Thyroid gland (tissue), 4 donors: ENCODE results near the gene PTPRG. TPM values are rescaled to one million over a fixed set of nuclear protein-coding genes. Genes with fewer than 3 reads are reported as not detected.

Experiments
- DNase-seq, 2 donors: peaks; one replicate each; pipeline ENCODE4 v3.0.0-alpha.2; 2019
- H3K27ac ChIP-seq, 3 donors: fragments of 200-600 bp; sonication (generic); 1 replicate in 2 of 3; 2 replicates in 1 of 3; pipeline ENCODE4 v1.5.1; 2016 to 2019; ENCODE audit warnings: mild to moderate bottlenecking in 1 of 3, moderate library complexity in 1 of 3
- H3K27me3 ChIP-seq: fragments of 200-600 bp; sonication (generic); one replicate; pipeline ENCODE4 v1.5.1; 2019
- H3K36me3 ChIP-seq, 2 donors: fragments of 200-600 bp; sonication (generic); one replicate each; pipeline ENCODE4 v1.5.1; 2016 to 2019
- H3K4me1 ChIP-seq, 2 donors: fragments of 200-600 bp; sonication (generic); one replicate each; pipeline ENCODE4 v1.5.1; 2017 to 2019
- H3K4me3 ChIP-seq, 3 donors: fragments of 200-600 bp; sonication (generic); replicated peaks in 1 of 3; 1 replicate in 2 of 3; 2 replicates in 1 of 3; pipeline ENCODE4 v1.5.1; 2016; ENCODE audit warnings: mild to moderate bottlenecking in 1 of 3
- H3K9me3 ChIP-seq: fragments of 200-600 bp; sonication (generic); one replicate; pipeline ENCODE4 v1.5.1; 2017
- POLR2A ChIP-seq, 2 donors: fragments of 450-650 bp; IDR thresholded peaks; one replicate each; pipeline ENCODE4 v1.6.1; 2017; ENCODE audit warnings: antibody characterized with exemption in 2 of 2, mild to moderate bottlenecking in 2 of 2, moderate library complexity in 1 of 2
- WGBS, 2 donors: methylation state at CpG; one replicate each; pipeline ENCODE4 v1.1.5; 2017; 5-methylcytosine and 5-hydroxymethylcytosine counted together
- intact Hi-C: fragments of 100-400 bp; cut with DNase I; formaldehyde crosslinking; loops from one replicate; pipeline ENCODE4 v1.15.1; 2023
- total RNA-seq, 4 donors: library from RNA; depleted of rRNA; stranded (reverse); fragments of >200 nt; gene quantifications; one replicate each; pipeline ENCODE4 v1.2.3, GENCODE V29; 2016
- TF ChIP-seq, protein P1 (sequence below), 6 experiments: fragments of 200-600 bp in 3 of 6; fragments of 450-650 bp in 3 of 6; sonication (generic) in 3 of 6; IDR thresholded peaks; one replicate each; pipeline ENCODE4 v1.5.1; 2016 to 2019; ENCODE audit warnings: antibody characterized with exemption in 6 of 6, mild to moderate bottlenecking in 2 of 6, inconsistent platforms in 1 of 6, moderate library complexity in 1 of 6

Gene PTPRG
- total RNA-seq, 4 donors from 2014 or later, result 81.6 to 207 (median 132) TPM

DNA sequence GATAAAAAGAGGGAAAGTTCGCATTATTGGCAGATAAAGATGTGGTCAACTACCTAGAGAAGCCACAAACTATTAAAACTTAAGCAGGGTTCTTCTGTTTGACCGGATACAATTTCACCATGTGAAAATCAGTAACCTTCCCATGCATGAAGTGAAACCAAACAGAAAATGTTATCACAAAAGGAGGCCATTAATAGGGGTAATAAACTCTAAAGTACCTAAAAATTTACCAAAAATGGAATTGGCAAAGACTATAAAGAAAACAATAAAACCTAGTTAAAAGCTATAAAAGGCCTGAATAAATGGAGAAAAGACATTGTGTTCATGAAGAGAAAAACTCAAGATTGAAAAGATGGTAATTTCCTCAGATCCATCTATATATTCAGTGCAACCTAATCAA lies 728.6 kb downstream of the PTPRG start:
- Histone ChIP-seq H3K27me3 (no peaks in the 10 kb centered on the region), H3K36me3 (peaks cover 4 to 6% of the 10 kb centered on the region in 2 donors), H3K27ac (no peak overlapping the region), H3K9me3 (no peaks in the 10 kb centered on the region), H3K4me3 (no peak overlapping the region), H3K4me1 (no peaks in the 10 kb centered on the region)
- no peak for TF ChIP-seq POLR2A (IDR thresholded peaks at IDR 0.05)
- TF ChIP-seq, protein P1, sequence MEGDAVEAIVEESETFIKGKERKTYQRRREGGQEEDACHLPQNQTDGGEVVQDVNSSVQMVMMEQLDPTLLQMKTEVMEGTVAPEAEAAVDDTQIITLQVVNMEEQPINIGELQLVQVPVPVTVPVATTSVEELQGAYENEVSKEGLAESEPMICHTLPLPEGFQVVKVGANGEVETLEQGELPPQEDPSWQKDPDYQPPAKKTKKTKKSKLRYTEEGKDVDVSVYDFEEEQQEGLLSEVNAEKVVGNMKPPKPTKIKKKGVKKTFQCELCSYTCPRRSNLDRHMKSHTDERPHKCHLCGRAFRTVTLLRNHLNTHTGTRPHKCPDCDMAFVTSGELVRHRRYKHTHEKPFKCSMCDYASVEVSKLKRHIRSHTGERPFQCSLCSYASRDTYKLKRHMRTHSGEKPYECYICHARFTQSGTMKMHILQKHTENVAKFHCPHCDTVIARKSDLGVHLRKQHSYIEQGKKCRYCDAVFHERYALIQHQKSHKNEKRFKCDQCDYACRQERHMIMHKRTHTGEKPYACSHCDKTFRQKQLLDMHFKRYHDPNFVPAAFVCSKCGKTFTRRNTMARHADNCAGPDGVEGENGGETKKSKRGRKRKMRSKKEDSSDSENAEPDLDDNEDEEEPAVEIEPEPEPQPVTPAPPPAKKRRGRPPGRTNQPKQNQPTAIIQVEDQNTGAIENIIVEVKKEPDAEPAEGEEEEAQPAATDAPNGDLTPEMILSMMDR (IDR thresholded peaks at IDR 0.05), result no peak
- intact Hi-C loops, result no loop called here
- 98 to 99% methylated on average over 2 of the region's 2 CpGs for WGBS, 2 donors
- no peak for DNase-seq

DNA sequence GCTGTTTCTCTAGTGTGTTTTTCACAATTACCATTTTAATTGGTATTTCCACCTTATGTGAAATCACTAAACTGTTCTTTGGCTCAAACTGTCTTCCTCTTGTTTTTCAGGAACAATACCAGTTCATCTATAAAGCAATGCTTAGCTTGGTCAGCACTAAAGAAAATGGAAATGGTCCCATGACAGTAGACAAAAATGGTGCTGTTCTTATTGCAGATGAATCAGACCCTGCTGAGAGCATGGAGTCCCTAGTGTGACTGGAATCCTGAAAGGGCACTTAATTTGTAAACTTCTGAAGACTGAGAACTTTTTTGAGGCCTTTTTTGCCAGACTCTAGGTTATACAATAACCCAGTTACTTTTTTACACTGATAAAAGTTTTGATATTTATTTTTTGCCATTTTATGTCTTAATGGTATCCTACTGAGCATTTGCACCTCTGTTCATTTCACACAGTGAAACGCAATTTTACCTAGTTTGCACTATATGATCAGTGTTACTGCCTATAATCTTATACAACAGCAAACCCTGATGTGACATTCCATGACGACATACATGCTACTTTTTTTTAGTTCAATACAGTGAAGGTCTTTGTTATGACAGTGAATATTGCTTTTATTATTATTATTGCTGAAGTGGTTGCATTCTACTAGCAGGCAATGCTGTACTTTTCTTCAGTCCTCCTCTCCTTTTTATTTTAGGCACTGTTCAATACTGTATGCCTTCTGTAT lies 731.8 kb downstream of the PTPRG start:
- H3K27ac ChIP-seq, result no peak overlapping the region
- H3K9me3 ChIP-seq, result no peaks in the 10 kb centered on the region
- DNase-seq, result no peak
- TF ChIP-seq POLR2A (IDR thresholded peaks at IDR 0.05), result no peak
- TF ChIP-seq, protein P1 (IDR thresholded peaks at IDR 0.05), result no peak
- intact Hi-C loops, result no loop called here
- no peak overlapping the region for H3K4me3 ChIP-seq
- no peaks in the 10 kb centered on the region for H3K27me3 ChIP-seq
- peaks cover 4 to 6% of the 10 kb centered on the region in 2 donors for H3K36me3 ChIP-seq
- H3K4me1 ChIP-seq, result no peaks in the 10 kb centered on the region
- 94 to 96% methylated on average over 2 of the region's 2 CpGs for WGBS, 2 donors

DNA sequence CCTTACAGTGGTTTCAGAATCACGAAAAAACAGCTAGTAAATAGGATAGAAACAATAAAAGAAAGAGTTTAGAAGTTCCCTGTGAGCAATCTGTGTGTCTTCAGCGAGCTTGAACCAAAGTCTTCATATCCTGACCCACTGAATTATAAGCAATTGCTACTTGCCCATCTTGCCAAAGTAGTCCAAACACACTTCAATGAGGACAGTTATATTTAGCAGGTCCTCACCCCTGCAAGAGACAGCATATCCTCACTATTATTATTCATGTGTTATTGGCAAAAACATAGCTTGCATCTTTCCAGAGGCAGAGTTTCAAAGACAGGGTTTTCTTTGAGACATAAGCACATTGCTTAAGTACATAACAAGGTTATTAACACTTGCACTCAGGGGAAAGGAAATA lies 734.2 kb downstream of the PTPRG start:
- Histone ChIP-seq H3K36me3 (peaks cover 4 to 6% of the 10 kb centered on the region in 2 donors), H3K27ac (no peak overlapping the region), H3K27me3 (no peaks in the 10 kb centered on the region), H3K9me3 (no peaks in the 10 kb centered on the region), H3K4me1 (no peaks in the 10 kb centered on the region), H3K4me3 (no peak overlapping the region)
- 91 to 92% methylated on average over 2 of the region's 2 CpGs for WGBS, 2 donors
- intact Hi-C loops, result no loop called here
- no peak for DNase-seq
- no peak for TF ChIP-seq POLR2A (IDR thresholded peaks at IDR 0.05)
- TF ChIP-seq, protein P1 (IDR thresholded peaks at IDR 0.05), result no peak

DNA sequence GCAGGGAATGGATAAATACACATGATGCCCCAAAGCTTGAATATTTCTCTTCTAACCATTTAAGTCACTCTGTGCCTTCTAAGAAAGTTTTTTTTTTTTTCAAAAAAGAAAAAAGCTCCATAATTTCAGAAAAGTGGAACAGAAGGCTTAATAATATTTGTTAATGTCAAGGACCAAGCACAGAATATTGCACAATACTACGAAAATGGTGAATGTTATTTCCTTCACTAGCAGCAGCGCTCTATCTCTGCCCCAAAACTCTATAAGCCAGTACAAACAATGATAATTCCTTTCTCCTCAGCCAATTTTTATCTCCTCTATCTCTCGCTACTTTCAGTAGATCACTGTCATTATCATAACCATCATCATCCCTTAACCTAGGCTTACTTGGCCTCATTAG lies 739.2 kb downstream of the PTPRG start:
- H3K9me3 ChIP-seq, result no peaks in the 10 kb centered on the region
- 92 to 97% methylated on average over 3 of the region's 3 CpGs for whole genome bisulfite sequencing, 2 donors
- H3K27ac ChIP-seq, result no peak overlapping the region

DNA sequence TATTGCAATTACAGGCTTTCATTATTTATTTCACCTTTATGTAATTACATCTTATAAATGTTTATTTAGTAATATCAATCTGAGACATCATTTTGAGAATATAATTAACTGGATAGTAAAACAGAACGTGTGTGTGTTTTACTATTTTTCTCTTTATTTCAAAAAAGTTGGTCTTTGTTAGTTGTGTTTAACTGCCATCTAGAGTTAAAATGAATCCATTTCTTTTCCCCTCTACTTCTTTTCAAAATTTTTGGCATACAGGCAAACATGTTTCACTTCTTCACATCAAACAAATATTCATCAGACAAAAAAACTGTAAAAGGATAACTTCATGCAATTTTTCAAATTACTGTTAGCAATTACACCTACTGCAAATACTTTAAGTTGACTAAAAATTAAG lies 750.8 kb downstream of the PTPRG start:
- Histone ChIP-seq H3K27ac (no peak overlapping the region), H3K36me3 (no peaks in the 10 kb centered on the region), H3K9me3 (no peaks in the 10 kb centered on the region), H3K27me3 (no peaks in the 10 kb centered on the region), H3K4me3 (no peak overlapping the region), H3K4me1 (no peaks in the 10 kb centered on the region)
- intact Hi-C loops, result no loop called here
- TF ChIP-seq POLR2A (IDR thresholded peaks at IDR 0.05), result no peak
- TF ChIP-seq, protein P1 (IDR thresholded peaks at IDR 0.05), result no peak
- WGBS, 2 donors, result 55 to 63% methylated on average over 1 of the region's 1 CpG
- DNase-seq, result no peak

More for the DNA sequence above, 739.2 kb downstream of the PTPRG start:
- TF ChIP-seq POLR2A (IDR thresholded peaks at IDR 0.05), result no peak
- TF ChIP-seq, protein P1 (IDR thresholded peaks at IDR 0.05), result no peak
- intact Hi-C loops, result no loop called here
- no peaks in the 10 kb centered on the region for H3K36me3 ChIP-seq
- H3K27me3 ChIP-seq, result no peaks in the 10 kb centered on the region
- DNase-seq, result no peak
- H3K4me3 ChIP-seq, result no peak overlapping the region
- no peaks in the 10 kb centered on the region for H3K4me1 ChIP-seq
